Globus pallidus (tissue), 1 donor: ENCODE data around the gene GCFC2.
A peak's percentile ranks its signal among the peaks of the same experiment; 100 is the strongest.

Experiments
- DNase-seq: peaks from one replicate; pipeline ENCODE4 v3.0.0-alpha.2; 2015; ENCODE audit warnings: low spot score

Gene GCFC2

GRCh38 chr2:75627902-75628504 lies 82.7 kb downstream of the GCFC2 start:
- peak; percentile 61 for DNase-seq

GRCh38 chr2:75622929-75623328 lies 87.8 kb downstream of the GCFC2 start:
- no peak for DNase-seq

- no peak for DNase-seq
Observed at GRCh38 chr2:75622500-75622899, 88.2 kb downstream of the GCFC2 start.

GRCh38 chr2:75621228-75621627 lies 89.5 kb downstream of the GCFC2 start:
- no peak for DNase-seq

- DNase-seq = no peak
Observed at GRCh38 chr2:75619956-75620740, 90.6 kb downstream of the GCFC2 start.

- DNase-seq = no peak
Observed at GRCh38 chr2:75616933-75617332, 93.8 kb downstream of the GCFC2 start.

- no peak for DNase-seq
Observed at GRCh38 chr2:75616406-75616805, 94.3 kb downstream of the GCFC2 start.

GRCh38 chr2:75614162-75614651 lies 96.5 kb downstream of the GCFC2 start:
- no peak for DNase-seq

GRCh38 chr2:75612862-75613243 lies 97.9 kb downstream of the GCFC2 start:
- no peak for DNase-seq
